D721Med (cell line): ENCODE data around the gene FGF3.

Experiments
- DNase-seq: peaks from one replicate; pipeline ENCODE4 v3.0.0; 2011; ENCODE audit warnings: low spot score; ENCODE audit not compliant: insufficient read length
- FAIRE-seq: peaks from 2 replicates; lab custom pipeline; 2011; peaks lifted over from hg19 to GRCh38; lab: Jason Lieb, UNC
- CTCF ChIP-seq: IDR thresholded peaks from 2 replicates; pipeline ENCODE4 v1.5.1; 2012; ENCODE audit warnings: mild to moderate bottlenecking, control low read depth; ENCODE audit not compliant: insufficient read depth; ENCODE audit errors: missing control alignments

The FGF3 gene

GRCh38 chr11:69822676-69823494, 3.7 kb upstream of the FGF3 start:
- no peak for FAIRE-seq
- DNase-seq, result no peak
- no peak for TF ChIP-seq CTCF

DNA sequence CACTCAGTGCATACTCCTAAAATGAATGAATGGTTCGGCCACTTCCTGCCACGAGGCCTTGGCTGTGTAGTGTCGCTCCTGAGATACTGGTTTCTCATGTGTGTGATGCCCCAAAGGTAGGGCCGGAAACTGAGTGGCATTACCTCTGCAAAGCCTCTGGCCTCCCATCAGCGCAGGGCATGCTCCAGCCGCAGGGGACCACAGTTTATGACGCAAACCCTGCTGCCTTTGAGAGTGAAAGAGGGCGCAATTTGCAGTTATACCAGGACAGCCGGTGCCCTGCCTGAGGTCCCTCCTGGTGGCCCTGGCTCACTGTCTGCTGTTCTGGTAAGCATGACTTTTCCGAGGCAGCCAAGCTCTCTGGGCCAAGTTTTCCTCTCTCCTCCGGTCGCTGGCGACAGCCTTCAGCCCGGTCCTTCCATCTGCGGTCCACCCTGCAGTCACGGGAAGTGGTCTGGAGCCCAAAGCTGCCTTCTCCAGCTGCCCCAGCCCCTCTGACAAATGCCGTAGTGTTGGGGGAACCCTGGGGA, 2.4 kb upstream of the FGF3 start:
- TF ChIP-seq CTCF, result no peak
- DNase-seq (no peak), FAIRE-seq (no peak)

GRCh38 chr11:69820441-69820840, 1.2 kb upstream of the FGF3 start:
- no peak for TF ChIP-seq CTCF
- FAIRE-seq, result no peak
- no peak for DNase-seq

DNA sequence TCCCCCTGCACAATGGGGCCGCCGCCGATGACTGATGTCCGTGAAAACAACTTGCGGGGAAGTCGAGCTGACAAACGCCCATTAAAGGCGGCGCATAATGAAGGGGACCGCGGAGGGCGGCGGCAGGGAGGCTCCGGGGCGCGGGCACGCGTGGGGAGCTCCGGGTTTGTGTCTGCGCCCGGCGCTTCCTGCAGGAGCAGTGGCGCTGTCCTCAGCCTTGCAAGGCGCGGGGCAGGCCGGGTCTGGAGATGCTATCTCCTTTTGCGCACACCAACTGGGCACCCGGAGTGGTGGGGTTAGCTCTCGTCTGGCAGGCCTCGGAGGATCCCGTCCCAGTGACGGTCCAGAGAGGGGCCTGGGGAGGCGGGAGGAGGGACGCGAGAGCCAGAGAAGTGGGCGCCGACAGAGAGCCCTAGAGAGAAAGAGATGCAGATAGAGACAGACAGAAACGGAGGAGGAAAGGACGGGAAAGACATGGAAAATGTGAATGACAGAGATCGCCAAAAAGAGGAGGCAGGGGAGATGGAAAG, 390 bp upstream of the FGF3 start:
- DNase-seq, result no peak
- no peak for FAIRE-seq
- TF ChIP-seq CTCF, result no peak

DNA sequence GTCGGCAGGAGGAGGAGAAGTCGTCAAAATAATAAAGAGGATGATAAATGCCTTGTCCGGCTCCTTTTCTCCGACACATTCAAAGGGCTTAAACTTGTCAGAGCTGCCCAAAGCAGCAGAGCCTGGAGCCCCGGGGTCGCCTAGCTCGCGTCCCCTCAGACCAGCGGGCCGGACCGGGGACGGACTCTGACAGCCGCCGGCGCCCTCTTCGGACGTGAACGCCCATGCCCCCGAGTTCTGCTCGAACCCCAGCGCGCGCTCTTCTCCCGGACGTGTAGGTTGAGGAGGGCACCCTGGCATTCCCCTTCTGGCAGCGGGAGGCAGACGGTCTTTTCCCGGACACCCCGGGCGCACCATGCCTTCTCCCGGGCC, 999 bp downstream of the FGF3 start:
- no peak for DNase-seq
- no peak for TF ChIP-seq CTCF
- FAIRE-seq, result no peak

- no peak for TF ChIP-seq CTCF
- no peak for FAIRE-seq
- DNase-seq, result no peak
Observed at GRCh38 chr11:69817265-69818230, 1.7 kb downstream of the FGF3 start.
